GM20000 (cell line): ENCODE data around the gene CSNK1G3.
"Not testable (repeated sequence)": the region's sequence is repeated elsewhere in the genome, so short reads cannot be mapped to it uniquely, and the experiment has no call there.

Experiments
- DNase-seq: peaks from one replicate; pipeline ENCODE4 v3.0.0; 2012; ENCODE audit warnings: low spot score
- CTCF ChIP-seq: IDR thresholded peaks from 2 replicates; pipeline ENCODE4 v1.5.1; 2012; ENCODE audit warnings: mild to moderate bottlenecking, control low read depth; ENCODE audit errors: extremely low read depth, missing control alignments

The CSNK1G3 gene

GRCh38 chr5:123482258-123482657 lies 29.7 kb upstream of the CSNK1G3 start:
- no peak for TF ChIP-seq CTCF
- no peak for DNase-seq

GRCh38 chr5:123483446-123484077 lies 28.4 kb upstream of the CSNK1G3 start:
- TF ChIP-seq CTCF: no peak
- no peak for DNase-seq

GRCh38 chr5:123485275-123485674 lies 26.7 kb upstream of the CSNK1G3 start:
- no peak for DNase-seq
- TF ChIP-seq CTCF: no peak

- DNase-seq: no peak
These were observed 24.9 kb upstream of the CSNK1G3 start for GRCh38 chr5:123486951-123487655.

GRCh38 chr5:123490974-123491373 lies 21.0 kb upstream of the CSNK1G3 start:
- no peak for DNase-seq
- no peak for TF ChIP-seq CTCF

More at GRCh38 chr5:123486951-123487655, 24.9 kb upstream of the CSNK1G3 start:
- no peak for TF ChIP-seq CTCF

- not testable (repeated sequence) for DNase-seq
These were observed 16.8 kb upstream of the CSNK1G3 start for GRCh38 chr5:123495211-123495610.

GRCh38 chr5:123496892-123497291 lies 15.1 kb upstream of the CSNK1G3 start:
- DNase-seq: no peak

More at GRCh38 chr5:123496892-123497291, 15.1 kb upstream of the CSNK1G3 start:
- TF ChIP-seq CTCF: no peak
